Type B pancreatic cell (in vitro differentiated cells): ENCODE data around the gene PIGS. TPM values are rescaled to one million over a fixed set of nuclear protein-coding genes. Genes with fewer than 3 reads are reported as not detected.

ENCODE experiments used
- DNase-seq: peaks from one replicate; pipeline ENCODE4 v3.0.0; 2021; ENCODE audit warnings: mixed read lengths; ENCODE audit not compliant: unreplicated experiment; ENCODE audit errors: extremely low spot score
- H3K27ac Mint-ChIP-seq: 2 replicates; pipeline ENCODE4 v1.8.0; 2021; ENCODE audit warnings: mild to moderate bottlenecking, mixed read lengths
- H3K27me3 Mint-ChIP-seq: 2 replicates; pipeline ENCODE4 v1.8.0; 2021; ENCODE audit warnings: mixed read lengths
- H3K36me3 Mint-ChIP-seq: 2 replicates; pipeline ENCODE4 v1.8.0; 2021; ENCODE audit warnings: mixed read lengths
- H3K4me1 Mint-ChIP-seq: one replicate; pipeline ENCODE4 v1.8.0; 2021; ENCODE audit warnings: mixed read lengths; ENCODE audit not compliant: unreplicated experiment
- H3K4me3 Mint-ChIP-seq: 2 replicates; pipeline ENCODE4 v1.8.0; 2021; ENCODE audit warnings: mild to moderate bottlenecking, mixed read lengths
- H3K9me3 Mint-ChIP-seq: 2 replicates; pipeline ENCODE4 v1.8.0; 2021; ENCODE audit warnings: mixed read lengths
- CTCF ChIP-seq: fragments of 200-600 bp; sonication (generic); conservative IDR thresholded peaks from 2 replicates; pipeline ENCODE4 v1.5.0; 2021; ENCODE audit warnings: antibody characterized with exemption, mild to moderate bottlenecking
- total RNA-seq: library from RNA; stranded (reverse); gene quantifications from 2 replicates; pipeline ENCODE4 v1.2.1, GENCODE V29; 2021; ENCODE audit warnings: low replicate concordance

The PIGS gene
- total RNA-seq, 1 donor from 2014 or later, result 75.0 TPM

GRCh38 chr17:28536532-28537218 lies 34.6 kb downstream of the PIGS start:
- no peaks in the 10 kb centered on the region for H3K27me3 Mint-ChIP-seq
- DNase-seq, result no peak
- H3K36me3 Mint-ChIP-seq, result no peaks in the 10 kb centered on the region
- no peak for TF ChIP-seq CTCF
- H3K4me3 Mint-ChIP-seq, result no peak overlapping the region
- no peak overlapping the region for H3K27ac Mint-ChIP-seq
- peaks cover 6% of the 10 kb centered on the region for H3K4me1 Mint-ChIP-seq
- H3K9me3 Mint-ChIP-seq, result no peaks in the 10 kb centered on the region

- Mint-ChIP-seq H3K27ac (no peak overlapping the region), H3K4me1 (peaks cover 8% of the 10 kb centered on the region), H3K4me3 (no peak overlapping the region), H3K27me3 (no peaks in the 10 kb centered on the region), H3K9me3 (no peaks in the 10 kb centered on the region), H3K36me3 (no peaks in the 10 kb centered on the region)
- TF ChIP-seq CTCF, result no peak
- no peak for DNase-seq
Observed at GRCh38 chr17:28534740-28535375, 36.5 kb downstream of the PIGS start.

GRCh38 chr17:28533091-28533807 lies 38.1 kb downstream of the PIGS start:
- H3K27me3 Mint-ChIP-seq, result no peaks in the 10 kb centered on the region

GRCh38 chr17:28532050-28532960 lies 39.0 kb downstream of the PIGS start:
- Mint-ChIP-seq H3K27me3 (no peaks in the 10 kb centered on the region), H3K27ac (no peak overlapping the region), H3K4me1 (peaks cover 13% of the 10 kb centered on the region), H3K4me3 (no peak overlapping the region), H3K36me3 (no peaks in the 10 kb centered on the region), H3K9me3 (no peaks in the 10 kb centered on the region)
- no peak for DNase-seq
- TF ChIP-seq CTCF, result no peak

More at GRCh38 chr17:28533091-28533807, 38.1 kb downstream of the PIGS start:
- no peak for TF ChIP-seq CTCF
- Mint-ChIP-seq H3K4me1 (peaks cover 12% of the 10 kb centered on the region), H3K27ac (peak overlapping the region; percentile 16), H3K4me3 (no peak overlapping the region), H3K36me3 (no peaks in the 10 kb centered on the region), H3K9me3 (no peaks in the 10 kb centered on the region)
- no peak for DNase-seq

GRCh38 chr17:28530926-28531325 lies 40.4 kb downstream of the PIGS start:
- no peak for TF ChIP-seq CTCF
- Mint-ChIP-seq H3K36me3 (no peaks in the 10 kb centered on the region), H3K4me1 (peaks cover 20% of the 10 kb centered on the region), H3K9me3 (no peaks in the 10 kb centered on the region), H3K27ac (no peak overlapping the region), H3K27me3 (no peaks in the 10 kb centered on the region), H3K4me3 (no peak overlapping the region)
- DNase-seq, result no peak
